Measurements from ENCODE around the gene HOXC12.

DNA sequence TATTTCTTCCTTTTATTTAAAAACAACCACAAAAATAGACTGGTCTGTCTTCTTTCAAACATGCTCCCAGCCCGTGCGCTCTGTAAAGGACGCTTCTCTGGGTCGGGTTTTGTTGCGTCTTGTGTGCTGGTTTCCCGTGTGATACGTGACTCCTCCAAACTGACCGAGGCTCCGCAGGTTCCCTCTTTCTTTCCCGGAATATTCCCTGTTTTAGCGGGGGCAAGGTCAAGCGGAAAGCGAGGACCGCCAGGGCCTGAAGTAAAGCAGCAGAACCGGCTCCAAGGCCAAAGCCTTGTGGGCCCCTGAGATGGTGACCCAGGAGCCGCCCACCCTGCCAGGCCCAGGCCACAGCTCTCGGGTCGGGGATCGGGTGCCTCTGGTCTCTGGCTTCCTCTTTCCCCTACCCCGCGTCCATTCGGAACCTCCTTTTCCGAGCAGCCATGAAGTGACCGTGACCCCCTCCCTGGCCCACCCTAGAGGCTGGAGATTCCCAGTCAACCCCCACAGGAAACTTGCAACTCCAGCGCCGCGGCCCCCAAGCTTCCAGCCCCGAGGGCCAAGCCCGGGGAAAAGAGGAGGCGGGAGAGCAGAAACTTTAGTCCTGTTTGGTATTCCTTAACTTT lies 29.4 kb downstream of the HOXC12 start:
- TF ChIP-seq, protein P1, sequence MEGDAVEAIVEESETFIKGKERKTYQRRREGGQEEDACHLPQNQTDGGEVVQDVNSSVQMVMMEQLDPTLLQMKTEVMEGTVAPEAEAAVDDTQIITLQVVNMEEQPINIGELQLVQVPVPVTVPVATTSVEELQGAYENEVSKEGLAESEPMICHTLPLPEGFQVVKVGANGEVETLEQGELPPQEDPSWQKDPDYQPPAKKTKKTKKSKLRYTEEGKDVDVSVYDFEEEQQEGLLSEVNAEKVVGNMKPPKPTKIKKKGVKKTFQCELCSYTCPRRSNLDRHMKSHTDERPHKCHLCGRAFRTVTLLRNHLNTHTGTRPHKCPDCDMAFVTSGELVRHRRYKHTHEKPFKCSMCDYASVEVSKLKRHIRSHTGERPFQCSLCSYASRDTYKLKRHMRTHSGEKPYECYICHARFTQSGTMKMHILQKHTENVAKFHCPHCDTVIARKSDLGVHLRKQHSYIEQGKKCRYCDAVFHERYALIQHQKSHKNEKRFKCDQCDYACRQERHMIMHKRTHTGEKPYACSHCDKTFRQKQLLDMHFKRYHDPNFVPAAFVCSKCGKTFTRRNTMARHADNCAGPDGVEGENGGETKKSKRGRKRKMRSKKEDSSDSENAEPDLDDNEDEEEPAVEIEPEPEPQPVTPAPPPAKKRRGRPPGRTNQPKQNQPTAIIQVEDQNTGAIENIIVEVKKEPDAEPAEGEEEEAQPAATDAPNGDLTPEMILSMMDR (IDR thresholded peaks at IDR 0.05; ENCODE audit: low read length), result no peak
- TF ChIP-seq EZH2 (optimal IDR thresholded peaks at IDR 0.05; ENCODE audit: low read depth, low read length) (no peak), EZH2phosphoT487 (IDR thresholded peaks at IDR 0.05; ENCODE audit: low read length) (peak; percentile 58; the same call in 1 of the 2 replicates)

Data from MM.1S (cell line).